H1 (cell line): ENCODE measurements around the gene SPTLC3. TPM values are rescaled to one million over a fixed set of nuclear protein-coding genes. Genes with fewer than 3 reads are reported as not detected.

Experiments used
- CTCF ChIA-PET: fragments of 300-600 bp; sonication (Branson Sonifier 250); formaldehyde crosslinking; loops from one replicate; lab custom pipeline; 2021; ENCODE audit not compliant: partially characterized antibody; lab: Charles Lee
- POLR2A ChIA-PET: fragments of 300-600 bp; sonication (Branson Sonifier 250); formaldehyde crosslinking; loops from one replicate; lab custom pipeline; 2021; ENCODE audit warnings: inconsistent platforms; ENCODE audit not compliant: partially characterized antibody; lab: Charles Lee
- DNase-seq, 2 experiments: peaks; one replicate each; pipeline versions ENCODE4 v3.0.0 to v3.0.0-alpha.2; 2010 to 2022; ENCODE audit warnings: low spot score in 2 of 2, low read depth in 1 of 2, mixed read lengths in 1 of 2
- FAIRE-seq: peaks from 2 replicates; lab custom pipeline; 2011; peaks lifted over from hg19 to GRCh38; lab: Jason Lieb, UNC
- H2AFZ ChIP-seq: 2 replicates; pipeline ENCODE4 v1.8.1; 2012; ENCODE audit warnings: low read length, inconsistent platforms
- H2AK5ac ChIP-seq: 2 replicates; pipeline ENCODE4 v1.6.1; 2013; ENCODE audit warnings: low read depth, low read length
- H2BK120ac ChIP-seq: replicated peaks from 2 replicates; pipeline ENCODE3; 2013; ENCODE audit warnings: low read depth, low read length, inconsistent platforms
- H2BK12ac ChIP-seq: 2 replicates; pipeline ENCODE4 v1.6.1; 2013; ENCODE audit warnings: low read depth, low read length
- H2BK15ac ChIP-seq: 2 replicates; pipeline ENCODE4 v1.6.1; 2013; ENCODE audit warnings: low read length
- H2BK20ac ChIP-seq: 2 replicates; pipeline ENCODE4 v1.6.1; 2013; ENCODE audit warnings: low read length
- H2BK5ac ChIP-seq: 2 replicates; pipeline ENCODE4 v1.6.1; 2013; ENCODE audit warnings: low read depth, low read length
- H3K14ac ChIP-seq: 2 replicates; pipeline ENCODE4 v1.6.1; 2013; ENCODE audit warnings: inconsistent platforms; ENCODE audit not compliant: insufficient read length
- H3K18ac ChIP-seq: 2 replicates; pipeline ENCODE4 v1.6.1; 2013; ENCODE audit warnings: low read length; ENCODE audit errors: extremely low read depth
- H3K23ac ChIP-seq: 2 replicates; pipeline ENCODE4 v1.6.1; 2013; ENCODE audit warnings: inconsistent platforms; ENCODE audit not compliant: insufficient read length
- H3K23me2 ChIP-seq: 2 replicates; pipeline ENCODE4 v1.6.1; 2013; ENCODE audit warnings: low read depth, low read length
- H3K27ac ChIP-seq: 2 replicates; pipeline ENCODE4 v1.6.1; 2011; ENCODE audit warnings: low read depth, low read length, inconsistent platforms
- H3K27me3 ChIP-seq, 4 experiments: replicated peaks in 1 of 4; 1 replicate in 1 of 4; 2 replicates in 3 of 4; pipeline versions ENCODE4 v1.6.1 to v1.8.1; 2011 to 2013; ENCODE audit warnings: low read length in 3 of 4, mild to moderate bottlenecking in 3 of 4, inconsistent platforms in 2 of 4, mixed read lengths in 2 of 4, moderate library complexity in 1 of 4; ENCODE audit not compliant: control insufficient read depth in 3 of 4, insufficient read depth in 3 of 4; ENCODE audit errors: extremely low read depth in 1 of 4
- H3K36me3 ChIP-seq, 4 experiments: 2 replicates each; pipeline versions ENCODE4 v1.6.1 to v1.8.1; 2011 to 2013; ENCODE audit warnings: mild to moderate bottlenecking in 4 of 4, low read length in 3 of 4, moderate library complexity in 2 of 4, control low read depth in 1 of 4, inconsistent platforms in 1 of 4; ENCODE audit not compliant: insufficient read depth in 4 of 4, control insufficient read depth in 2 of 4
- H3K4ac ChIP-seq: replicated peaks from 2 replicates; pipeline ENCODE3; 2013; ENCODE audit warnings: low read length, low read depth, mixed read lengths, inconsistent platforms; ENCODE audit not compliant: insufficient read length
- H3K4me1 ChIP-seq, 4 experiments: replicated peaks in 1 of 4; 1 replicate in 1 of 4; 2 replicates in 3 of 4; pipeline versions ENCODE4 v1.6.1 to v1.8.1; 2011 to 2013; ENCODE audit warnings: low read length in 3 of 4, inconsistent platforms in 2 of 4, mixed read lengths in 1 of 4; ENCODE audit not compliant: insufficient read depth in 4 of 4, control insufficient read depth in 3 of 4
- H3K4me2 ChIP-seq, 2 experiments: 2 replicates each; pipeline versions ENCODE4 v1.6.1 to v1.8.1; 2011 to 2013; ENCODE audit warnings: low read depth in 2 of 2, low read length in 2 of 2, control low read depth in 1 of 2, inconsistent platforms in 1 of 2, mild to moderate bottlenecking in 1 of 2; ENCODE audit not compliant: insufficient read depth in 1 of 2
- H3K4me3 ChIP-seq, 4 experiments: fragments of 200-600, 300-600 bp in 1 of 4; sonication (generic), shearing (Covaris generic), sonication (Bioruptor Twin) in 1 of 4; 2 replicates each; pipeline versions ENCODE4 v1.5.1 to v1.8.1; 2011 to 2016; ENCODE audit warnings: low read length in 4 of 4, low read depth in 3 of 4, control low read depth in 2 of 4, inconsistent platforms in 2 of 4, mild to moderate bottlenecking in 2 of 4, mixed read lengths in 1 of 4, moderate library complexity in 1 of 4; ENCODE audit not compliant: insufficient read depth in 2 of 4; ENCODE audit errors: extremely low read depth in 1 of 4
- H3K56ac ChIP-seq: replicated peaks from 2 replicates; pipeline ENCODE3; 2013; ENCODE audit warnings: low read depth, mild to moderate bottlenecking, mixed read lengths, low read length, inconsistent platforms; ENCODE audit not compliant: insufficient read length
- H3K79me1 ChIP-seq: 2 replicates; pipeline ENCODE4 v1.6.1; 2013; ENCODE audit warnings: low read depth, low read length, control low read depth
- H3K79me2 ChIP-seq, 2 experiments: 2 replicates each; pipeline versions ENCODE4 v1.6.1 to v1.8.1; 2012 to 2013; ENCODE audit warnings: low read length in 2 of 2, mild to moderate bottlenecking in 2 of 2, inconsistent platforms in 1 of 2; ENCODE audit not compliant: insufficient read depth in 2 of 2, control insufficient read depth in 1 of 2
- H3K9ac ChIP-seq, 4 experiments: replicated peaks in 1 of 4; 1 replicate in 1 of 4; 2 replicates in 3 of 4; pipeline versions ENCODE4 v1.6.1 to v1.8.1; 2011 to 2013; ENCODE audit warnings: low read depth in 3 of 4, low read length in 3 of 4, control low read depth in 2 of 4, mild to moderate bottlenecking in 2 of 4, moderate library complexity in 2 of 4, inconsistent platforms in 1 of 4; ENCODE audit errors: extremely low read depth in 1 of 4
- H3K9me3 ChIP-seq, 2 experiments: 2 replicates each; pipeline versions ENCODE4 v1.6.1 to v1.8.1; 2012 to 2013; ENCODE audit warnings: mild to moderate bottlenecking in 2 of 2, moderate library complexity in 2 of 2, control low read depth in 1 of 2, inconsistent platforms in 1 of 2, low read depth in 1 of 2, low read length in 1 of 2, mixed read lengths in 1 of 2; ENCODE audit not compliant: insufficient read depth in 2 of 2
- H4K20me1 ChIP-seq, 2 experiments: replicated peaks in 1 of 2; 2 replicates each; pipeline versions ENCODE3 to v1.8.1; 2011 to 2013; ENCODE audit warnings: inconsistent platforms in 2 of 2, low read length in 2 of 2, mild to moderate bottlenecking in 1 of 2; ENCODE audit not compliant: insufficient read depth in 2 of 2, control insufficient read depth in 1 of 2
- H4K5ac ChIP-seq: 2 replicates; pipeline ENCODE4 v1.6.1; 2013; ENCODE audit warnings: low read length, low read depth, mixed read lengths, inconsistent platforms; ENCODE audit not compliant: insufficient read length
- H4K8ac ChIP-seq: 2 replicates; pipeline ENCODE4 v1.8.0; 2013; ENCODE audit warnings: mild to moderate bottlenecking, moderate library complexity, low read length, inconsistent platforms; ENCODE audit not compliant: insufficient read depth; ENCODE audit errors: extremely low read depth
- H4K91ac ChIP-seq: replicated peaks from 2 replicates; pipeline ENCODE3; 2013; ENCODE audit warnings: low read length, mixed read lengths, inconsistent platforms; ENCODE audit not compliant: insufficient read length
- TCF12 ChIP-seq: IDR thresholded peaks from 2 replicates; pipeline ENCODE4 v1.6.1; 2011; ENCODE audit warnings: low read depth, mild to moderate bottlenecking, low read length
- WGBS, 2 experiments: shearing (Covaris generic) in 1 of 2; methylation state at CpG; one replicate each; pipeline versions ENCODE4 v1.1.6 to v1.1.7; 2013 to 2015; ENCODE audit warnings: low lambda C conversion rate in 2 of 2, mixed read lengths in 2 of 2, inconsistent platforms in 1 of 2, low coverage in 1 of 2, missing lambda C conversion rate in 1 of 2; ENCODE audit not compliant: insufficient replicate concordance in 2 of 2, insufficient coverage in 1 of 2, insufficient read length in 1 of 2; ENCODE audit errors: extremely low coverage in 1 of 2, missing lambda C conversion rate in 1 of 2; 5-methylcytosine and 5-hydroxymethylcytosine counted together
- polyA plus RNA-seq, 7 experiments: library from polyadenylated mRNA; depleted of rRNA in 3 of 7; stranded (reverse) in 5 of 7; unstranded in 2 of 7; fragments of >200 nt in 5 of 7; fragments of 200-250 nt in 2 of 7; gene quantifications; 1 replicate in 5 of 7; 2 replicates in 1 of 7; 4 replicates in 1 of 7; pipeline versions ENCODE4 v1.2.1 to v1.2.3, GENCODE V29; 2011 to 2013; ENCODE audit warnings: missing spikeins in 2 of 7, mixed read lengths in 2 of 7
- total RNA-seq: library from RNA; stranded (reverse); fragmentation: NEBNext Ultra II Directional; extraction: Animal tissue kit (Norgen Biotek cat#: 25700); gene quantifications from 2 replicates; pipeline ENCODE4 v1.2.1, GENCODE V29; 2021

SPTLC3 gene
- total and polyA plus RNA-seq, 2 of the 8 experiments (the other 6 are each of a cell fraction or from before 2014, with no cell fraction given) = 0.23 to 0.82 TPM

GRCh38 chr20:13041574-13042457, 33.0 kb downstream of the SPTLC3 start:
- no peak overlapping the region for H3K18ac ChIP-seq
- no peak overlapping the region for H2BK120ac ChIP-seq
- H2BK15ac ChIP-seq = no peak overlapping the region
- H4K8ac ChIP-seq = no peak overlapping the region
- no peak for DNase-seq
- H2AFZ ChIP-seq = no peak overlapping the region
- H3K4ac ChIP-seq = no peak overlapping the region
- H3K79me2 ChIP-seq = no peaks in the 10 kb centered on the region
- H3K27me3 ChIP-seq = no peaks in the 10 kb centered on the region
- H4K20me1 ChIP-seq = no peaks in the 10 kb centered on the region
- no peak overlapping the region for H2BK5ac ChIP-seq
- H3K27ac ChIP-seq = no peak overlapping the region
- H4K91ac ChIP-seq = no peak overlapping the region
- no peaks in the 10 kb centered on the region for H3K9me3 ChIP-seq
- FAIRE-seq = no peak
- no peaks in the 10 kb centered on the region for H3K36me3 ChIP-seq
- no peak overlapping the region for H2AK5ac ChIP-seq
- no peak overlapping the region for H2BK20ac ChIP-seq
- 91% methylated on average over 4 of the region's 4 CpGs; no CpG with 5 or more reads in 1 of the 2 experiments for WGBS, 2 experiments
- no peak overlapping the region for H3K23ac ChIP-seq
- ChIA-PET CTCF (interaction anchor here (0.6 to 1.3 kb wide), 3 partner anchors 24 to 118 kb away, joined by 3 to 4 read pairs (median 3); no protein-coding TSS in a partner anchor), POLR2A (no interaction called here)
- H3K4me3 ChIP-seq = no peak overlapping the region
- H3K56ac ChIP-seq = no peak overlapping the region
- no peak overlapping the region for H3K9ac ChIP-seq
- no peak overlapping the region for H3K14ac ChIP-seq
- H4K5ac ChIP-seq = no peak overlapping the region
- H3K23me2 ChIP-seq = peaks cover 1% of the 10 kb centered on the region; the same call in 1 of the 2 replicates
- H2BK12ac ChIP-seq = no peak overlapping the region
- no peak overlapping the region for H3K4me2 ChIP-seq
- TF ChIP-seq TCF12 = no peak
- H3K4me1 ChIP-seq = no peaks in the 10 kb centered on the region
- no peaks in the 10 kb centered on the region for H3K79me1 ChIP-seq
